Epithelial cell of alveolus of lung (primary cell): Measurements from ENCODE around the gene FGGY. TPM values are rescaled to one million over a fixed set of nuclear protein-coding genes. Genes with fewer than 3 reads are reported as not detected.

Experiments used
- total RNA-seq: library from RNA; depleted of rRNA; stranded (reverse); fragments of >200 nt; gene quantifications from 2 replicates; pipeline ENCODE4 v1.2.1, GENCODE V29; 2015

The FGGY gene
- 5.2 and 8.2 TPM in 2 replicates for total RNA-seq

GRCh38 chr1:59296358-59297256 is at the start of gene FGGY:
TSS of gene FGGY (plus strand) at chr1:59297094. CDS start at chr1:59321550, 24,456 bp downstream.

